CD14-positive monocyte (primary cell): Measurements from ENCODE around the gene RAE1. TPM values are rescaled to one million over a fixed set of nuclear protein-coding genes. Genes with fewer than 3 reads are reported as not detected.

Source experiments
- DNase-seq, 3 donors: peaks; one replicate each; pipeline ENCODE4 v3.0.0-alpha.2; 2011 to 2022
- H2AFZ ChIP-seq: 2 replicates; pipeline ENCODE4 v1.6.0; 2012; ENCODE audit warnings: mild to moderate bottlenecking, low read depth, low read length, inconsistent platforms; ENCODE audit not compliant: insufficient read depth, poor library complexity, severe bottlenecking
- H3K27ac ChIP-seq, 2 donors: 1 replicate in 1 of 2; 2 replicates in 1 of 2; pipeline ENCODE4 v1.5.1; 2012 to 2013; ENCODE audit warnings: low read length in 2 of 2, control low read depth in 1 of 2, inconsistent platforms in 1 of 2, low read depth in 1 of 2, mild to moderate bottlenecking in 1 of 2
- H3K27me3 ChIP-seq, 2 donors: one replicate each; pipeline versions ENCODE4 v1.6.0 to v1.6.1; 2011 to 2013; ENCODE audit warnings: low read length in 2 of 2; ENCODE audit not compliant: control insufficient read depth in 2 of 2, insufficient read depth in 2 of 2
- H3K36me3 ChIP-seq, 2 donors: replicated peaks in 1 of 2; 1 replicate in 1 of 2; 2 replicates in 1 of 2; pipeline versions ENCODE4 v1.5.1 to v1.6.1; 2012 to 2013; ENCODE audit warnings: low read length in 2 of 2, control low read depth in 1 of 2, inconsistent platforms in 1 of 2, mild to moderate bottlenecking in 1 of 2; ENCODE audit not compliant: insufficient read depth in 2 of 2, control insufficient read depth in 1 of 2
- H3K4me1 ChIP-seq, 2 donors: 1 replicate in 1 of 2; 2 replicates in 1 of 2; pipeline versions ENCODE4 v1.5.1 to v1.6.1; 2012 to 2013; ENCODE audit warnings: low read length in 2 of 2, control low read depth in 1 of 2, inconsistent platforms in 1 of 2, mild to moderate bottlenecking in 1 of 2, moderate library complexity in 1 of 2; ENCODE audit not compliant: insufficient read depth in 2 of 2, control insufficient read depth in 1 of 2
- H3K4me2 ChIP-seq: replicated peaks from 2 replicates; pipeline ENCODE3; 2012; ENCODE audit warnings: low read length, moderate library complexity, mild to moderate bottlenecking; ENCODE audit not compliant: poor library complexity, severe bottlenecking; ENCODE audit errors: extremely low read depth
- H3K4me3 ChIP-seq, 3 experiments: fragments of 200-600 bp in 1 of 3; sonication (generic) in 1 of 3; replicated peaks in 1 of 3; 1 replicate in 2 of 3; 2 replicates in 1 of 3; pipeline ENCODE4 v1.5.1; 2011 to 2013; ENCODE audit warnings: low read length in 3 of 3, mild to moderate bottlenecking in 3 of 3, control low read depth in 2 of 3, low read depth in 2 of 3, inconsistent platforms in 1 of 3, moderate library complexity in 1 of 3
- H3K79me2 ChIP-seq: 2 replicates; pipeline ENCODE4 v1.6.0; 2012; ENCODE audit warnings: mild to moderate bottlenecking, control low read depth, inconsistent platforms, low read length, moderate library complexity; ENCODE audit not compliant: insufficient read depth
- H3K9ac ChIP-seq: 2 replicates; pipeline ENCODE4 v1.6.0; 2017; ENCODE audit warnings: low read length, mild to moderate bottlenecking; ENCODE audit not compliant: insufficient read depth, poor library complexity, severe bottlenecking
- H3K9me3 ChIP-seq, 2 donors: replicated peaks in 1 of 2; 1 replicate in 1 of 2; 2 replicates in 1 of 2; pipeline versions ENCODE4 v1.5.1 to v1.6.1; 2012 to 2013; ENCODE audit warnings: low read length in 2 of 2, control low read depth in 1 of 2; ENCODE audit not compliant: control insufficient read depth in 1 of 2, insufficient read depth in 1 of 2
- H4K20me1 ChIP-seq: 2 replicates; pipeline ENCODE4 v1.6.0; 2012; ENCODE audit warnings: mild to moderate bottlenecking, low read length, control low read depth, moderate library complexity; ENCODE audit not compliant: insufficient read depth
- H3K27ac Mint-ChIP-seq, 7 donors: one replicate each; pipeline ENCODE4 v1.8.0; 2020; ENCODE audit warnings: mild to moderate bottlenecking in 7 of 7, mixed read lengths in 7 of 7, moderate library complexity in 6 of 7, inconsistent platforms in 2 of 7
- H3K27me3 Mint-ChIP-seq, 3 donors: one replicate each; pipeline ENCODE4 v1.8.0; 2021 to 2022; ENCODE audit warnings: low read depth in 3 of 3, mild to moderate bottlenecking in 3 of 3, mixed read lengths in 3 of 3, moderate library complexity in 3 of 3, inconsistent platforms in 1 of 3
- H3K36me3 Mint-ChIP-seq, 2 donors: one replicate each; pipeline ENCODE4 v1.8.0; 2020; ENCODE audit warnings: mixed read lengths in 2 of 2, inconsistent platforms in 1 of 2, mild to moderate bottlenecking in 1 of 2
- H3K4me1 Mint-ChIP-seq: one replicate; pipeline ENCODE4 v1.8.0; 2020; ENCODE audit warnings: mild to moderate bottlenecking, mixed read lengths
- H3K4me3 Mint-ChIP-seq, 2 donors: one replicate each; pipeline ENCODE4 v1.8.0; 2020; ENCODE audit warnings: mild to moderate bottlenecking in 2 of 2, mixed read lengths in 2 of 2, moderate library complexity in 1 of 2
- H3K9me3 Mint-ChIP-seq, 7 donors: one replicate each; pipeline ENCODE4 v1.8.0; 2020 to 2022; ENCODE audit warnings: mixed read lengths in 7 of 7, mild to moderate bottlenecking in 6 of 7, moderate library complexity in 6 of 7, inconsistent platforms in 2 of 7
- CTCF ChIP-seq: fragments of 200-600 bp; IDR thresholded peaks from one replicate; pipeline ENCODE4 v1.8.0; 2022; ENCODE audit warnings: antibody characterized with exemption, mild to moderate bottlenecking
- WGBS: methylation state at CpG from one replicate; pipeline ENCODE4 v1.1.5; 2013; ENCODE audit warnings: missing lambda C conversion rate; ENCODE audit not compliant: insufficient coverage; 5-methylcytosine and 5-hydroxymethylcytosine counted together
- intact Hi-C, 2 donors: fragments of 100-400 bp; cut with micrococcal nuclease; formaldehyde crosslinking; loops; one replicate each; pipeline versions ENCODE4 v1.15.0 to v1.15.1; 2023
- polyA plus RNA-seq, 3 donors: library from polyadenylated mRNA; depleted of rRNA in 1 of 3; unstranded in 2 of 3; stranded (reverse) in 1 of 3; fragments of 300-500 nt in 2 of 3; fragments of >200 nt in 1 of 3; fragmentation: Illumina TruSeq in 2 of 3; gene quantifications; 1 replicate in 2 of 3; 2 replicates in 1 of 3; pipeline ENCODE4 v1.2.3, GENCODE V29; 2012 to 2021

Gene RAE1
- polyA plus RNA-seq, 3 donors: 15.8 to 27.5 (median 21.7) TPM

DNA sequence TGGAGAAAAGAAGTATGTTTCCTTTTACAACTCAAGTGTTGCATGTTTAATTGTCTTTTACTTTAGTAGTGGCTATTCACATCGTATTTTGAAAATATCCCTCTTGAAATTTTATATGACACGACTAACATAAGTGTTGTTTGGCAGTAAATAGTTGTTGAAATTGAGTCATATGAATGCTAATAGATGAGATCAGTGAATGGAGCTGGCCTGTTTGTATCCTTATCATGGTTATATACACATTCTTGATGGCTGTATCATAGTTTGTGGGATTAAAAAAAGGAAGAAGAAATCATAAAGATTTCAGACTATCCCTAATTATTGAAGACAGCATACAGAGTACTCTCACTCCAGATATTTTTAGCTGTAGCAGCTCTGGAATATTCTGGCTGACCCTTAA lies 8.2 kb upstream of the RAE1 start:
- intact Hi-C loops: no loop called here
- H3K9me3 ChIP-seq: no peaks in the 10 kb centered on the region

GRCh38 chr20:57346477-57346876 lies 4.6 kb upstream of the RAE1 start:
- no peak overlapping the region for H3K4me3 Mint-ChIP-seq
- H3K27me3 ChIP-seq: peaks cover 18 to 25% of the 10 kb centered on the region in 2 donors
- H3K36me3 Mint-ChIP-seq: no peaks in the 10 kb centered on the region
- no peak overlapping the region for H3K4me2 ChIP-seq
- H3K4me1 Mint-ChIP-seq: peaks cover 1% of the 10 kb centered on the region
- H3K9me3 ChIP-seq: no peaks in the 10 kb centered on the region
- intact Hi-C loops: loop anchor here (5.0 kb wide), 2 partner anchors 246 to 259 kb away; no protein-coding TSS in a partner anchor
- DNase-seq: peak; percentile 27 to 59 (median 50)
- H3K36me3 ChIP-seq: no peaks in the 10 kb centered on the region
- no peak overlapping the region for H3K4me3 ChIP-seq
- H3K27me3 Mint-ChIP-seq: peaks cover 15 to 38% (median 23%) of the 10 kb centered on the region in 3 donors
- no peak overlapping the region for H3K9ac ChIP-seq
- no peak overlapping the region for H3K27ac Mint-ChIP-seq
- WGBS: no CpG with 5 or more reads among the region's 4 CpGs
- peaks cover 2% of the 10 kb centered on the region for H4K20me1 ChIP-seq
- TF ChIP-seq CTCF: peak; percentile 81
- H3K79me2 ChIP-seq: peaks cover 4% of the 10 kb centered on the region
- no peak overlapping the region for H2AFZ ChIP-seq
- H3K9me3 Mint-ChIP-seq: peaks cover 0 to 10% (median 3%) of the 10 kb centered on the region in 7 donors
- H3K4me1 ChIP-seq: peaks cover under 1 to 3% of the 10 kb centered on the region in 2 donors
- H3K27ac ChIP-seq: no peak overlapping the region

More for the DNA sequence above, 8.2 kb upstream of the RAE1 start:
- no peaks in the 10 kb centered on the region for H3K9me3 Mint-ChIP-seq
- no peaks in the 10 kb centered on the region for H3K4me1 ChIP-seq
- H3K27me3 ChIP-seq: peaks cover 24 to 32% of the 10 kb centered on the region in 2 donors
- H3K27ac ChIP-seq: no peak overlapping the region
- H3K27me3 Mint-ChIP-seq: peaks cover 11 to 34% (median 18%) of the 10 kb centered on the region in 3 donors
- no peak overlapping the region for H3K27ac Mint-ChIP-seq
- H3K9ac ChIP-seq: no peak overlapping the region
- no CpG with 5 or more reads among the region's 2 CpGs for WGBS
- no peaks in the 10 kb centered on the region for H4K20me1 ChIP-seq
- no peak for TF ChIP-seq CTCF
- no peaks in the 10 kb centered on the region for H3K36me3 Mint-ChIP-seq
- no peak overlapping the region for H3K4me2 ChIP-seq
- H3K4me3 Mint-ChIP-seq: no peak overlapping the region
- H3K4me1 Mint-ChIP-seq: no peaks in the 10 kb centered on the region
- no peaks in the 10 kb centered on the region for H3K36me3 ChIP-seq
- no peaks in the 10 kb centered on the region for H3K79me2 ChIP-seq
- no peak overlapping the region for H3K4me3 ChIP-seq
- DNase-seq: no peak
- no peak overlapping the region for H2AFZ ChIP-seq
